A673 (cell line): ENCODE measurements around the gene LTBR. TPM values are rescaled to one million over a fixed set of nuclear protein-coding genes. Genes with fewer than 3 reads are reported as not detected.

Experiments
- Bru-seq: library from RNA; stranded (reverse); fragments of 400-500 nt; gene quantifications from one replicate; lab custom pipeline; 2021; lab: Mats Ljungman, UMichigan
- BruChase-seq, 2 experiments: library from RNA; stranded (reverse); fragments of 400-500 nt; gene quantifications; one replicate each; lab custom pipeline; 2021; lab: Mats Ljungman, UMichigan
- BruUV-seq: library from RNA; stranded (reverse); fragments of 400-500 nt; replicated peaks from 2 replicates; lab custom pipeline; 2021; lab: Mats Ljungman, UMichigan
- CTCF ChIA-PET: fragments of 300-600 bp; sonication (Branson Sonifier 250); formaldehyde crosslinking; loops from one replicate; lab custom pipeline; 2022; ENCODE audit warnings: antibody characterized with exemption; lab: Charles Lee
- POLR2A ChIA-PET: fragments of 300-600 bp; sonication (Branson Sonifier 250); formaldehyde crosslinking; loops from one replicate; lab custom pipeline; 2022; ENCODE audit warnings: antibody characterized with exemption; ENCODE audit not compliant: low non-redundant PET; lab: Charles Lee
- DNase-seq: peaks from one replicate; pipeline ENCODE4 v3.0.0-alpha.2; 2015; ENCODE audit warnings: low spot score
- H3K27ac ChIP-seq: fragments of 200-600 bp; sonication (generic); 2 replicates; pipeline ENCODE4 v1.5.1; 2016; ENCODE audit warnings: mixed run types, low read depth, mild to moderate bottlenecking, mixed read lengths, antibody characterized with exemption, low read length; ENCODE audit not compliant: poor library complexity, severe bottlenecking
- H3K27me3 ChIP-seq: fragments of 200-600 bp; sonication (generic); replicated peaks from 2 replicates; pipeline ENCODE4 v1.6.1; 2017; ENCODE audit warnings: mixed run types, low read depth, mild to moderate bottlenecking, mixed read lengths, antibody characterized with exemption, low read length; ENCODE audit not compliant: insufficient read depth, poor library complexity
- H3K36me3 ChIP-seq: fragments of 200-600 bp; sonication (generic); 2 replicates; pipeline ENCODE4 v1.6.1; 2016; ENCODE audit warnings: mixed run types, mild to moderate bottlenecking, mixed read lengths, antibody characterized with exemption, low read length; ENCODE audit not compliant: insufficient read depth, poor library complexity, severe bottlenecking
- H3K4me1 ChIP-seq: fragments of 200-600 bp; sonication (generic); 2 replicates; pipeline ENCODE4 v1.6.1; 2017; ENCODE audit warnings: mixed run types, mild to moderate bottlenecking, mixed read lengths, antibody characterized with exemption, low read length; ENCODE audit not compliant: insufficient read depth, poor library complexity, severe bottlenecking
- H3K4me3 ChIP-seq: fragments of 200-600 bp; sonication (generic); 2 replicates; pipeline ENCODE4 v1.5.1; 2016; ENCODE audit warnings: low read depth, mixed run types, mild to moderate bottlenecking, mixed read lengths, low read length; ENCODE audit not compliant: poor library complexity, severe bottlenecking
- H3K9me3 ChIP-seq: fragments of 200-600 bp; sonication (generic); 2 replicates; pipeline ENCODE4 v1.6.1; 2016; ENCODE audit warnings: mixed run types, low read depth, mild to moderate bottlenecking, mixed read lengths, antibody characterized with exemption, low read length; ENCODE audit not compliant: poor library complexity, severe bottlenecking
- EZH2 ChIP-seq: fragments of 200-600 bp; sonication (generic); IDR thresholded peaks from 2 replicates; pipeline ENCODE4 v1.6.1; 2017; ENCODE audit warnings: borderline replicate concordance, low read depth, mild to moderate bottlenecking, mixed read lengths, antibody characterized with exemption, low read length; ENCODE audit not compliant: poor library complexity, severe bottlenecking
- intact Hi-C: fragments of 100-400 bp; cut with micrococcal nuclease; formaldehyde crosslinking; loops from one replicate; pipeline ENCODE4 v1.10.0; 2022; ENCODE audit not compliant: unreplicated experiment
- long read RNA-seq: library from polyadenylated mRNA; stranded (forward); transcript quantifications from one replicate; pipeline ENCODE4 v2.0.0, GENCODE V29; 2022
- total RNA-seq: library from RNA; stranded (reverse); gene quantifications from 2 replicates; pipeline ENCODE4 v1.2.3, GENCODE V29; 2021
- TF ChIP-seq, protein P1 (sequence below): fragments of 300-800, 200-600 bp; sonication (generic); conservative IDR thresholded peaks from 2 replicates; pipeline ENCODE4 v1.5.1; 2017; ENCODE audit warnings: low read depth, mild to moderate bottlenecking, antibody characterized with exemption, low read length, moderate library complexity, mixed read lengths

Gene LTBR
- 25.7 and 27.5 TPM in 2 replicates for total RNA-seq
- percentile 48 among the genes with signal in this experiment for Bru-seq, nascent RNA
- BruChase-seq, experiment 1, labeled RNA remaining after a 2-hour chase, result percentile 46 among the genes with signal in this experiment
- BruChase-seq, experiment 2, labeled RNA remaining after a 6-hour chase, result percentile 59 among the genes with signal in this experiment
- long read RNA-seq, transcript LTBR-201 (10 exons, 2,260 nt), result major isoform, 15 of 26 reads
- long read RNA-seq, partial matches to known transcripts, result 6 of 26 reads
- long read RNA-seq, other reads (novel, unspliced or antisense), result 3 of 26 reads

DNA sequence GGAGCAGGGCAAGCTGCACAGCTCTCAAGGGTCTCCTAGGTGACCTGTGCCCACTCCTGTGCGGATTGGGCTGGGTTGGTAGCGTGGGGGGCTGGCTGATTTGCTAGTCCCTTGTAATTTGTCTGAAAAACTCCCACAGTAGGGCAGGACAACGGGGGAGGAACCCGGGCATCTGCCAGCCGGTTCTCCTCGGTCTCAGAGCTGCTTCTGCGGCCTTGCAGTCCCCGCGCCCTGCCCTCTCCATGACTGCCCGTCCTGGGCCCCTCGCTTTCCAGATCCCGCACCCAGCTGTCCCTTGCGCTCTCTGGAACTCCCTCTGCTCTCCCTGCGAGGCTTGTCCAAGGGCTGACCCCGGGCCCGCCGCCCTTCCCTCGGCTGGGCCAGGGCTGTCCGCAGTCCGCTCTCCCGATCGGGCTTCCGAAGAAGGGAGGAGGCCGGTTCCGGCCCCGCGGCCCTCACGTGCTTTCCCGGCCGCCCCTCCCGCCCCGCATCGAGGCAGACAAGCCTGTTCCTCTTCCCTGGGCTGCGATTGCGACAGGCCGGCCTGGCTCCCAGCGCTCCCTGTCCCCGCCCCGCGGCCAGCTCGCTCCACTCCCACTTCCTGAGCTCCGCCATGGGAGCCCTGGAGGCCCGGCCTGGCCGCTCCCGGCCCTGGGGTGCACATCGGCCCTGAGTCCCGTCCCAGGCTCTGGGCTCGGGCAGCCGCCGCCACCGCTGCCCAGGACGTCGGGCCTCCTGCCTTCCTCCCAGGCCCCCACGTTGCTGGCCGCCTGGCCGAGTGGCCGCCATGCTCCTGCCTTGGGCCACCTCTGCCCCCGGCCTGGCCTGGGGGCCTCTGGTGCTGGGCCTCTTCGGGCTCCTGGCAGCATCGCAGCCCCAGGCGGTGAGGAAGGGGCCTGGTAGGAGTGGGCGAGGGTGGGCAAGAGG is at the start of gene LTBR:
Gene LTBR (plus strand): TSS at position 591 of the 927 bp plus-strand sequence. CDS start 197 bp downstream, at position 788.
- peak within 1 kb of the TSS; percentile 47 for H3K4me3 ChIP-seq

DNA sequence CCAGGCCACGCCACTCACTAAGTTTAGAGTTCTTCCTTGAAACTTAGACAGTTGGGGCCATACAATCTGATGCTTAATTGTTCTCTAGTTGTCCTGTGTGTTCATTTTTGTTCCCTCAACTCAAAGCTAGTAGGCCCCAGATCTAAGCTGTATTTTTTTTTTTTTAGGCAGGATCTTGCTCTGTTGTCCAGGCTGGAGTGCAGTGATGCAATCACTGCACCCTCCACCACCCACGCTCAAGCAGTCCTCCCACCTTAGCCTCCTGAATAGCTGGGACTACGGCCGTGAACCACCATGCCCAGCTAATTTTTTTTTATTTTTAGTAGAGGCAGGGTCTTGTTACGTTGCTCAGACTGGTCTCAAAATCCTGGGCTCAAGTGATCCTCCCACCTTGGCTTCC is 49.6 kb upstream of the LTBR start:
- H3K36me3 ChIP-seq, result peaks cover 55% of the 10 kb centered on the region
- intact Hi-C loops, result no loop called here
- POLR2A ChIA-PET, result no interaction called here

More for the DNA sequence above, at the start of gene LTBR:
- intact Hi-C loops, result no loop called here
- CTCF ChIA-PET, result no interaction called here
- Histone ChIP-seq H3K4me1 (peaks cover 7% of the 10 kb centered on the region), H3K27me3 (no peaks in the 10 kb centered on the region), H3K36me3 (no peaks in the 10 kb centered on the region), H3K27ac (peak within 1 kb of the TSS; percentile 77), H3K9me3 (no peaks in the 10 kb centered on the region)
- TF ChIP-seq EZH2, result no peak
- TF ChIP-seq, protein P1, sequence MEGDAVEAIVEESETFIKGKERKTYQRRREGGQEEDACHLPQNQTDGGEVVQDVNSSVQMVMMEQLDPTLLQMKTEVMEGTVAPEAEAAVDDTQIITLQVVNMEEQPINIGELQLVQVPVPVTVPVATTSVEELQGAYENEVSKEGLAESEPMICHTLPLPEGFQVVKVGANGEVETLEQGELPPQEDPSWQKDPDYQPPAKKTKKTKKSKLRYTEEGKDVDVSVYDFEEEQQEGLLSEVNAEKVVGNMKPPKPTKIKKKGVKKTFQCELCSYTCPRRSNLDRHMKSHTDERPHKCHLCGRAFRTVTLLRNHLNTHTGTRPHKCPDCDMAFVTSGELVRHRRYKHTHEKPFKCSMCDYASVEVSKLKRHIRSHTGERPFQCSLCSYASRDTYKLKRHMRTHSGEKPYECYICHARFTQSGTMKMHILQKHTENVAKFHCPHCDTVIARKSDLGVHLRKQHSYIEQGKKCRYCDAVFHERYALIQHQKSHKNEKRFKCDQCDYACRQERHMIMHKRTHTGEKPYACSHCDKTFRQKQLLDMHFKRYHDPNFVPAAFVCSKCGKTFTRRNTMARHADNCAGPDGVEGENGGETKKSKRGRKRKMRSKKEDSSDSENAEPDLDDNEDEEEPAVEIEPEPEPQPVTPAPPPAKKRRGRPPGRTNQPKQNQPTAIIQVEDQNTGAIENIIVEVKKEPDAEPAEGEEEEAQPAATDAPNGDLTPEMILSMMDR, result no peak
- no TSS peak for BruUV-seq
- POLR2A ChIA-PET, result no interaction called here
- DNase-seq, result peak; percentile 86

DNA sequence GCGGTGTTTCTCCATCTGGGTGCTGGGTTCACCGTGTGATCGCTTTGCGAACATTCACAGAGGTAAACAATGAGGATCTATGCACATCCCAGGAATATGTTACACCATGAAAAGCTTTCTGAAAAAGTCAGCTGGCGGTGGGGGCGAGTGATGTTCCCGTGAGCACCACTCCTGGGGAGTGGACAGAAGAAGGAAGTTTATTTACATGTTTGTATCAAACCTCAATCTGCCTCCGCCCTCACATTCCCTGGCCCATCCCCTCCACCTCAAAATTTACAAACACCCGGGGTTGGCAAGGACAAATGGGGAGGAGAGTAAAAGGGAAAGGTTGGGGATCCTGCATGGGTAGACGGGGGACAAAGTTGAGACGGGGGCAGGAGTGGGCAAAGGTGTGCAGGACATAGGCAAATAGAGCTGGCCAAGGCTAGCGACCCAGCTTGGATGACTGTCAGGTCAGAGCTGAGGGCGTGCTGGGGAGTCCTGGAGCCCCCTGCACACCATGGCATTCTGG is 49.0 kb upstream of the LTBR start:
- Histone ChIP-seq H3K4me3 (no peak overlapping the region), H3K27ac (peak overlapping the region; percentile 91), H3K9me3 (no peaks in the 10 kb centered on the region), H3K4me1 (peaks cover 56% of the 10 kb centered on the region), H3K36me3 (peaks cover 50% of the 10 kb centered on the region), H3K27me3 (no peaks in the 10 kb centered on the region)
- intact Hi-C loops, result no loop called here
- no TSS peak for BruUV-seq
- TF ChIP-seq EZH2, result no peak
- TF ChIP-seq, protein P1, result no peak
- POLR2A ChIA-PET, result interaction anchor here (0.6 to 0.9 kb wide), 2 partner anchors 17 to 53 kb away, joined by 3 read pairs; no protein-coding TSS in a partner anchor
- no peak for DNase-seq
- CTCF ChIA-PET, result no interaction called here

More for the DNA sequence above, 49.6 kb upstream of the LTBR start:
- Histone ChIP-seq H3K4me3 (no peak overlapping the region), H3K27ac (peak overlapping the region; percentile 53), H3K4me1 (peaks cover 49% of the 10 kb centered on the region), H3K9me3 (no peaks in the 10 kb centered on the region), H3K27me3 (no peaks in the 10 kb centered on the region)
- DNase-seq, result no peak
- TF ChIP-seq EZH2, result no peak
- TF ChIP-seq, protein P1, result no peak
- BruUV-seq, result no TSS peak
- CTCF ChIA-PET, result no interaction called here
